ENCODE results near the gene PRDM15. TPM values are rescaled to one million over a fixed set of nuclear protein-coding genes. Genes with fewer than 3 reads are reported as not detected.

Gene PRDM15
- total and polyA plus RNA-seq, 4 donors: 1.2 to 5.7 (median 2.1) TPM

GRCh38 chr21:41784456-41785102 is 94.6 kb downstream of the PRDM15 start:
- Histone ChIP-seq H3K27ac (ENCODE audit: low read depth in 1 of 2, low read length in 2 of 2) (no peak overlapping the region), H3K36me3 (ENCODE audit: control insufficient read depth in 4 of 4, insufficient read depth in 3 of 4, low read depth in 1 of 4, low read length in 3 of 4) (no peaks in the 10 kb centered on the region), H3K9me3 (ENCODE audit: control insufficient read depth in 4 of 4, low read length in 3 of 4) (peaks cover 0 to 2% (median 0%) of the 10 kb centered on the region in 4 donors), H3K4me1 (ENCODE audit: control insufficient read depth in 4 of 4, insufficient read depth in 4 of 4, low read length in 3 of 4) (no peaks in the 10 kb centered on the region), H3K4me3 (ENCODE audit: low read depth in 1 of 3, low read length in 3 of 3) (no peak overlapping the region), H3K27me3 (ENCODE audit: control insufficient read depth in 4 of 4, insufficient read depth in 4 of 4, low read length in 3 of 4) (peaks cover 0 to 12% (median 2%) of the 10 kb centered on the region in 4 donors), H3K9ac (ENCODE audit: low read depth in 1 of 2, low read length in 2 of 2) (no peak overlapping the region)
- TF ChIP-seq TAF1 (conservative IDR thresholded peaks at IDR 0.05) (no peak), HNF4G (IDR thresholded peaks at IDR 0.05) (no peak), NR2F2 (IDR thresholded peaks at IDR 0.05) (no peak), HNF4A (conservative IDR thresholded peaks at IDR 0.05) (no peak), SP1 (IDR thresholded peaks at IDR 0.05) (no peak), FOXA1 (IDR thresholded peaks at IDR 0.05) (no peak), FOXA2 (IDR thresholded peaks at IDR 0.05) (no peak), EGR1 (IDR thresholded peaks at IDR 0.05; ENCODE audit: low read depth in 2 of 2) (no peak), YY1 (IDR thresholded peaks at IDR 0.05) (no peak), GABPA (IDR thresholded peaks at IDR 0.05 in 1 of 2, conservative IDR thresholded peaks at IDR 0.05 in 1 of 2) (no peak), RAD21 (IDR thresholded peaks at IDR 0.05) (no peak)
- TF ChIP-seq, protein P1, sequence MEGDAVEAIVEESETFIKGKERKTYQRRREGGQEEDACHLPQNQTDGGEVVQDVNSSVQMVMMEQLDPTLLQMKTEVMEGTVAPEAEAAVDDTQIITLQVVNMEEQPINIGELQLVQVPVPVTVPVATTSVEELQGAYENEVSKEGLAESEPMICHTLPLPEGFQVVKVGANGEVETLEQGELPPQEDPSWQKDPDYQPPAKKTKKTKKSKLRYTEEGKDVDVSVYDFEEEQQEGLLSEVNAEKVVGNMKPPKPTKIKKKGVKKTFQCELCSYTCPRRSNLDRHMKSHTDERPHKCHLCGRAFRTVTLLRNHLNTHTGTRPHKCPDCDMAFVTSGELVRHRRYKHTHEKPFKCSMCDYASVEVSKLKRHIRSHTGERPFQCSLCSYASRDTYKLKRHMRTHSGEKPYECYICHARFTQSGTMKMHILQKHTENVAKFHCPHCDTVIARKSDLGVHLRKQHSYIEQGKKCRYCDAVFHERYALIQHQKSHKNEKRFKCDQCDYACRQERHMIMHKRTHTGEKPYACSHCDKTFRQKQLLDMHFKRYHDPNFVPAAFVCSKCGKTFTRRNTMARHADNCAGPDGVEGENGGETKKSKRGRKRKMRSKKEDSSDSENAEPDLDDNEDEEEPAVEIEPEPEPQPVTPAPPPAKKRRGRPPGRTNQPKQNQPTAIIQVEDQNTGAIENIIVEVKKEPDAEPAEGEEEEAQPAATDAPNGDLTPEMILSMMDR (IDR thresholded peaks at IDR 0.05; ENCODE audit: low read depth, low read length, missing input control): no peak
- TF ChIP-seq, protein P2, sequence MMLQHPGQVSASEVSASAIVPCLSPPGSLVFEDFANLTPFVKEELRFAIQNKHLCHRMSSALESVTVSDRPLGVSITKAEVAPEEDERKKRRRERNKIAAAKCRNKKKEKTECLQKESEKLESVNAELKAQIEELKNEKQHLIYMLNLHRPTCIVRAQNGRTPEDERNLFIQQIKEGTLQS (IDR thresholded peaks at IDR 0.05): no peak
- TF ChIP-seq, protein P3, sequence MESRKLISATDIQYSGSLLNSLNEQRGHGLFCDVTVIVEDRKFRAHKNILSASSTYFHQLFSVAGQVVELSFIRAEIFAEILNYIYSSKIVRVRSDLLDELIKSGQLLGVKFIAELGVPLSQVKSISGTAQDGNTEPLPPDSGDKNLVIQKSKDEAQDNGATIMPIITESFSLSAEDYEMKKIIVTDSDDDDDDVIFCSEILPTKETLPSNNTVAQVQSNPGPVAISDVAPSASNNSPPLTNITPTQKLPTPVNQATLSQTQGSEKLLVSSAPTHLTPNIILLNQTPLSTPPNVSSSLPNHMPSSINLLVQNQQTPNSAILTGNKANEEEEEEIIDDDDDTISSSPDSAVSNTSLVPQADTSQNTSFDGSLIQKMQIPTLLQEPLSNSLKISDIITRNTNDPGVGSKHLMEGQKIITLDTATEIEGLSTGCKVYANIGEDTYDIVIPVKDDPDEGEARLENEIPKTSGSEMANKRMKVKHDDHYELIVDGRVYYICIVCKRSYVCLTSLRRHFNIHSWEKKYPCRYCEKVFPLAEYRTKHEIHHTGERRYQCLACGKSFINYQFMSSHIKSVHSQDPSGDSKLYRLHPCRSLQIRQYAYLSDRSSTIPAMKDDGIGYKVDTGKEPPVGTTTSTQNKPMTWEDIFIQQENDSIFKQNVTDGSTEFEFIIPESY (IDR thresholded peaks at IDR 0.05): no peak
- DNase-seq (ENCODE audit: low spot score): no peak
- 86% methylated on average over 15 of the region's 15 CpGs for WGBS

- Histone ChIP-seq H3K4me1 (ENCODE audit: control insufficient read depth in 4 of 4, insufficient read depth in 4 of 4, low read length in 3 of 4) (peaks cover 0 to 7% (median 1%) of the 10 kb centered on the region in 4 donors), H3K9ac (ENCODE audit: low read depth in 1 of 2, low read length in 2 of 2) (no peak overlapping the region), H3K4me3 (ENCODE audit: low read depth in 1 of 3, low read length in 3 of 3) (no peak overlapping the region), H3K36me3 (ENCODE audit: control insufficient read depth in 4 of 4, insufficient read depth in 3 of 4, low read depth in 1 of 4, low read length in 3 of 4) (no peaks in the 10 kb centered on the region), H3K27ac (ENCODE audit: low read depth in 1 of 2, low read length in 2 of 2) (no peak overlapping the region), H3K9me3 (ENCODE audit: control insufficient read depth in 4 of 4, low read length in 3 of 4) (peaks cover 0 to 2% (median 0%) of the 10 kb centered on the region in 4 donors), H3K27me3 (ENCODE audit: control insufficient read depth in 4 of 4, insufficient read depth in 4 of 4, low read length in 3 of 4) (peaks cover 0 to 12% (median 2%) of the 10 kb centered on the region in 4 donors)
- WGBS: 64% methylated on average over 18 of the region's 18 CpGs
- no peak for DNase-seq (ENCODE audit: low spot score)
- TF ChIP-seq, protein P2 (IDR thresholded peaks at IDR 0.05): no peak
- TF ChIP-seq HNF4G (IDR thresholded peaks at IDR 0.05): no peak
- no peak for TF ChIP-seq YY1 (IDR thresholded peaks at IDR 0.05)
- TF ChIP-seq, protein P3 (IDR thresholded peaks at IDR 0.05): no peak
- no peak for TF ChIP-seq EGR1 (IDR thresholded peaks at IDR 0.05; ENCODE audit: low read depth in 2 of 2)
- TF ChIP-seq MAX (IDR thresholded peaks at IDR 0.05): no peak
- TF ChIP-seq TAF1 (conservative IDR thresholded peaks at IDR 0.05): no peak
- no peak for TF ChIP-seq FOXA2 (IDR thresholded peaks at IDR 0.05)
- TF ChIP-seq, protein P1 (IDR thresholded peaks at IDR 0.05; ENCODE audit: low read depth, low read length, missing input control): no peak
Observed at GRCh38 chr21:41783476-41784180, 95.5 kb downstream of the PRDM15 start.

Data from liver (tissue), 9 donors.